Erythroblast (primary cell): ENCODE results near the gene LDAF1.
"Not testable (repeated sequence)": the region's sequence is repeated elsewhere in the genome, so short reads cannot be mapped to it uniquely, and the experiment has no call there.

Experiments
- GATA1 ChIP-seq: IDR thresholded peaks from 2 replicates; pipeline ENCODE4 v1.6.1; 2011; ENCODE audit warnings: low read depth, mild to moderate bottlenecking, control low read depth, low read length, moderate library complexity
- POLR2A ChIP-seq: IDR thresholded peaks from 2 replicates; pipeline ENCODE4 v1.6.1; 2011; ENCODE audit warnings: mild to moderate bottlenecking, low read length

DNA sequence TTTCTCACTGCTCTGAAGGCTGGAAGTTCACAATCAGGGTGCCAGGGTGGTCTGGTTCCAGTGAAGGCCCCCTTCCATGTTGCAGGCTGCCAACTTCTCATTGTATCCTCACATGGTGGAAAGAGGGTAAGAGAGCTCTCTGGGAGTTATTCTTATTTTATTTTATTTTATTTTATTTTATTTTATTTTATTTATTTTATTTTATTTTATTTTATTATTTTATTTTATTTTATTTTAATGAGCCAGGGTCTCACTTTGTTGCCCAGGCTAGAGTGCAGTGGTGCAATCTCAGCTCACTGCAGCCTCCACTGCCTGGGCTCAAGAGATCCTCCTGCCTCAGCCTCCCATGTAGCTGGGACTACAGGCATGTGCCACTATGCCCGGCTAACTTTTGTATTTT lies 2.5 kb upstream of the LDAF1 start:
- TF ChIP-seq POLR2A, GATA1: not testable (repeated sequence)
